CD4-positive, alpha-beta T cell treated with Interleukin-17A for 1 hour (primary cell): ENCODE measurements around the gene IL10RB.

Experiments used
- DNase-seq: peaks from one replicate; pipeline ENCODE4 v3.0.0-alpha.2; 2020

The IL10RB gene

DNA sequence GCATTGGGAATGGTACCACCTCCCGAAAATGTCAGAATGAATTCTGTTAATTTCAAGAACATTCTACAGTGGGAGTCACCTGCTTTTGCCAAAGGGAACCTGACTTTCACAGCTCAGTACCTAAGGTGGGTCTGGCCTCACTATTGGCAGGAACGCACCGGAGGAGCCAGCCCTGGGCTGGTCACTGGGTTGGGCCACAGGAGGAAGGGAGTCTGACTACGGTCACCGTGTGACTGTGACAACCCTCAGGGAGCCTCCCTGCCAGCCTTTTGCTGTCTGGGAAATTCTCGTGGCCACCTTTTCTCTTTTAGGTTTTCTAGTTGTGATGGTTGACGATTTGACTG, 2.2 kb downstream of the IL10RB start:
- no peak for DNase-seq

- DNase-seq, result peak; percentile 37
Measured at GRCh38 chr21:33268737-33269441, 2.7 kb downstream of the IL10RB start.

- no peak for DNase-seq
Measured at GRCh38 chr21:33270986-33271385, 4.8 kb downstream of the IL10RB start.

GRCh38 chr21:33273044-33273443, 6.9 kb downstream of the IL10RB start:
- no peak for DNase-seq

- DNase-seq, result no peak
Measured at GRCh38 chr21:33278721-33279120, 12.6 kb downstream of the IL10RB start.

DNA sequence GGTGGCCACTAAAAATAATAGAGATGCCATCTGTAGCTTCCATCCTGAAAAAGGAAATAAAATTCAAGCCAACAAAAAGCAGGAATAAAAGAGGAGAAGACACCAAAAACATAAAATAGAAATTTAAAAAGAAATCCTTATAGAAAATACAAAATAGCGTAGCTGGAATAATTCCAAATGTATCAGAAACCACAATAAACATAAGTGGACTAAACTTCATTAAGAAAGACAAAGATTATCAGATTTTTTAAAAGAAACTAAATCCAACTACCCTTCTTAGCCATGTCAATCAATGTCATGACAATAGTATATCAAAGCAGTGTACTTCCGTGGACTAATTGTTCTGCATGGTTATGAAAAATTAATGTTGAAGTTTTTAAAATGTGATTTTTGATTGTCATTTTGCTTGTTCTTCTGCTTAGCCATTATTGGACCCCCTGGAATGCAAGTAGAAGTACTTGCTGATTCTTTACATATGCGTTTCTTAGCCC, 13.2 kb downstream of the IL10RB start:
- DNase-seq, result no peak

GRCh38 chr21:33281096-33281652, 15.0 kb downstream of the IL10RB start:
- no peak for DNase-seq

DNA sequence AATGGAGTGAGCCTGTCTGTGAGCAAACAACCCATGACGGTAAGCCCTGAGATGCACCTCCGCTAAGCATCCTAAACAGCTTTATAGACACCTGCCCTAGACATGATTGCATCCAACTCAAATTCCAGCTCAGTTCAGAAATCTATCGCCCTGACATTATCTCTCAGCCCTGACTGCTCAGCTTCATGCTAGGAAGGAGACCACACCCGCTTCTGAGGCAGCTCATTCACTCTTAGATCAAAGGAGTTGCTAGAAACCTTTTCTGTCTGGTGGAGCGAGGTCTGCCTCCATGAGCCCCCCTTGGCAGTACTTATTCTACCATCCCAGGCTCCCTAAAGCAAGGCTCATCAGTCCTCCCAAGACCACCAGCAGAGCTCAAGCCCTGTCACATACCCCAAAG, 17.0 kb downstream of the IL10RB start:
- no peak for DNase-seq

GRCh38 chr21:33286076-33286475, 19.9 kb downstream of the IL10RB start:
- DNase-seq, result no peak

GRCh38 chr21:33286600-33287456, 20.7 kb downstream of the IL10RB start:
- DNase-seq, result no peak

DNA sequence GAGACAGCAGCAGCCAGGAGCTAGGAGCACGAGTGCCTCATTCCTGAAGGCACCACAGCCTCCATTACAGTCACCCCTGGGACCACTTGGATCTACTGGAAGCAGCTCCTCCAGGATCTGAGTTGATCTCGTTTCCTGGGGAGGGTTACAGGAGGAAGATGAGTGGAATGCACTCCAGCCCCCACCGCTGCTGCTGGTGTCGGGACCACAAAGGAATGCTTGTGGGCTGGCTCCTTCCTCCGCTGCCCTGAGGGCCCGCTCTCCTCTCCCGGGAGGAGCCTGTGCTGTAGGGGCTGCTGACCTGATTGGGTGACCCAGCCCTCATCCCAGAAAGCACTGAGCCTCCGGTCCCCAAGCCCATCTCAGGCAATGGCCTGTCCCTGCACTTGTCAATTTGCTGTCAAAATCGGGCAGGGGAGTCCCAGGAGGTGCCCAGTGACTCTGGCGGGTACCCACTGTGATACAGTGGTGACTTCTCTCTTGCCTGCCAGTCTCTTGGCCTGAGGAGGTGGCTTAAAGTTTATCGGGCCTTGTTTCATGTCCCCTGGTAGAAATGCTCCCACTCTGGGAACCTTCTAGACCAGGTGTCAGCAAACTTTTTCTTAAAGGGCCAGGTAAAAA, 23.1 kb downstream of the IL10RB start:
- DNase-seq, result no peak

GRCh38 chr21:33290441-33290840, 24.3 kb downstream of the IL10RB start:
- DNase-seq, result no peak

DNA sequence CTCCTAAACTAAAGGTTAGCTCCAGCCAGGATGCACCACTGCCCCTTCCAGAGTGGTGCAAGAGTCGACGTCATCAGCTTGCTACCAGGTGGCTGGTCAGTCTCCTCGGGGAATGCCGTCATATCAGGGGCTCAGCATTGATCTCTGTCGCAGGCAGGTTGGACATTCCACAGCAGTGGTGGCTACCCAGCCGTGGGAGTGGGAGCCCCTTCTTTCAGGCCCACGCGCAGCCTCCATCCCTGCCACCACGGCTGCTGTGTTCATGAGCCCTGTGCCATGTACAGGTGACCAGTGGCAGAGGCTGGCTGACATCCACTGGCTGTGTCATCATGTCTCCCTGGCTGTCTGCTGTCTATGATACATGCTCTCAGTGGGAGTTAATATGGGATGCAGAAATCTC, 25.5 kb downstream of the IL10RB start:
- no peak for DNase-seq

GRCh38 chr21:33292724-33293123, 26.6 kb downstream of the IL10RB start:
- no peak for DNase-seq

DNA sequence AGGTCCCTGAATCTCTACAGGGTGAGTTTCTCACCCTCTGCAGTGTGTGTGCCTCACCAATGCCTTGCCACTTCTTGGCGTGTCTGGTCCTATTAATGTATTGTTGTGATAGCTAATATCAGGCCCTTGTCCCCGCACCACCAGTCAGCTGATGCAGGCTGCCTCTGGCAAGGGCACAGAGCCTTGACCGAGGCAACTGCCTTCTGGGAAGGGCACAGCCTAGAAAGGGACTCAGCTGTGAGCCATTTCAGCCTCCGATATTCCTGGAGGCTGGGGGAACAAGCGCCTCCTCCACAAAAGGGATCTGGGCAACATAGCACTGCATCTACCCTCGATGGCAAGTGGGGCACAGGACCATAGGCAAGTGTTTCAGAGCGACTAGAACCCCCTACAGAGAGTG, 27.0 kb downstream of the IL10RB start:
- no peak for DNase-seq

- DNase-seq, result peak; percentile 15
Measured at GRCh38 chr21:33293811-33294216, 27.6 kb downstream of the IL10RB start.

DNA sequence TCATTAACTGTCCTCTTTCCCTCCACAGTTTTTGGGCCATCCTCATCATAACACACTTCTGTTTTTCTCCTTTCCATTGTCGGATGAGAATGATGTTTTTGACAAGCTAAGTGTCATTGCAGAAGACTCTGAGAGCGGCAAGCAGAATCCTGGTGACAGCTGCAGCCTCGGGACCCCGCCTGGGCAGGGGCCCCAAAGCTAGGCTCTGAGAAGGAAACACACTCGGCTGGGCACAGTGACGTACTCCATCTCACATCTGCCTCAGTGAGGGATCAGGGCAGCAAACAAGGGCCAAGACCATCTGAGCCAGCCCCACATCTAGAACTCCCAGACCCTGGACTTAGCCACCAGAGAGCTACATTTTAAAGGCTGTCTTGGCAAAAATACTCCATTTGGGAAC, 30.0 kb downstream of the IL10RB start:
- DNase-seq, result no peak

DNA sequence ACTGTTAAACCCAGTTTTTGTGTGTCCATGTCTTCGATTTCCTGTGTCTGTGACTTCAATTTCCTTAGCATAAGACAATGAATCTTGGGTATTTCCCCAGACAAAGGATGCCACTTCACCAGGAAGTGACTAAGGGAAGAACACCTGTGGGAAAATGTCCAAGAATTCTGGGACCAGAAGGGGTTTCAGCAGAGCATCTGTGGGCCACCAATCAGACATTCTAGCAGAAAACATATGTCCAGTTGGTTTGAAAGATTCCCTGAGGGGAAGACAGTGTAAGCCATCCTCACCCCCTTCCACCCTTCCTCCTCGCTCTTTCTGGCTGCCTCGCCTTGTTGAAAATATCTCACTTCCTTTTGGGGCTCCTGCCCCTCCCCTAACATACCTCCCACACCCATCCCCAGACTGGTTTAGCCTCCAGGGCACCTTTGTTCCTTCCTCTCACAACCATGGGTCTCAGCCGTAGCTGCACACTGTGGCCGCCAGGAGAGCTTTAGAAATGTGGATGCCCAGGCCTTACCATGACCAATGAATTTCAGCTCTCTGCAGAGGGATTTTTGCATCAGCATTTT, 33.1 kb downstream of the IL10RB start:
- peak; percentile 59 for DNase-seq

GRCh38 chr21:33300701-33301631, 34.8 kb downstream of the IL10RB start:
- no peak for DNase-seq

- no peak for DNase-seq
Measured at GRCh38 chr21:33301632-33302002, 35.5 kb downstream of the IL10RB start.

DNA sequence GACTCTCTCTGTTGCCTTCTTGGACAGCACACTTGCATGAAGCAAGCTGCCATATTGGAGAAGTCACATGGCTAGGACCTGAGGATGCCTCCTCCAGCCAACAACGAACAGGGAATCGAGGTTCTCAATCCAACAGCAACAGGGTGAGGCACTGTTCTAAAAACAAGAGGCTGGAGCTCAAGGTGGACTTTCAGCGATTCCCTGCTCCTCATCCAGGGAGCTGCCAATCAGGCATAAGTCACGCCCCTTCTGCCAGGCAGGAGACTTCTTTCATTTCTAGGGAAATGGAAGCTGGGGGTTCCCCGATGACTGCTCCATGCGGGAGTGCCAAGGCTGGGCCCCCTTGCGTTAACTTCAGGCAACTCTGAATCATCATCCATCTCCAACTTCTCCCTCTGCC, 35.9 kb downstream of the IL10RB start:
- no peak for DNase-seq

- DNase-seq, result no peak
Measured at GRCh38 chr21:33302796-33303195, 36.6 kb downstream of the IL10RB start.
